Stimulated activated memory B cell treated with anti-CD40 and anti-IgM and Interleukin-4, amounts not matched to agents 10 μg/mL and 1 μg/mL and 100 μg/mL, for 72 hours (primary cell): ENCODE data around the gene NDUFA8.

ENCODE experiments used
- ATAC-seq: fragments of 150-1000 bp; cut with Tn5 transposase; 2 replicates; pipeline ENCODE4 v1.10.0; 2021
- H3K27ac Mint-ChIP-seq: one replicate; pipeline ENCODE4 v1.8.0; 2022; ENCODE audit warnings: mild to moderate bottlenecking, mixed read lengths
- H3K27me3 Mint-ChIP-seq: one replicate; pipeline ENCODE4 v1.8.0; 2022; ENCODE audit warnings: mixed read lengths
- H3K36me3 Mint-ChIP-seq: one replicate; pipeline ENCODE4 v1.8.0; 2022; ENCODE audit warnings: mixed read lengths
- H3K4me1 Mint-ChIP-seq: one replicate; pipeline ENCODE4 v1.8.0; 2022; ENCODE audit warnings: mixed read lengths
- H3K4me3 Mint-ChIP-seq: one replicate; pipeline ENCODE4 v1.8.0; 2022; ENCODE audit warnings: mild to moderate bottlenecking, moderate library complexity, mixed read lengths
- H3K9me3 Mint-ChIP-seq: one replicate; pipeline ENCODE4 v1.8.0; 2022; ENCODE audit warnings: mixed read lengths

The NDUFA8 gene

DNA sequence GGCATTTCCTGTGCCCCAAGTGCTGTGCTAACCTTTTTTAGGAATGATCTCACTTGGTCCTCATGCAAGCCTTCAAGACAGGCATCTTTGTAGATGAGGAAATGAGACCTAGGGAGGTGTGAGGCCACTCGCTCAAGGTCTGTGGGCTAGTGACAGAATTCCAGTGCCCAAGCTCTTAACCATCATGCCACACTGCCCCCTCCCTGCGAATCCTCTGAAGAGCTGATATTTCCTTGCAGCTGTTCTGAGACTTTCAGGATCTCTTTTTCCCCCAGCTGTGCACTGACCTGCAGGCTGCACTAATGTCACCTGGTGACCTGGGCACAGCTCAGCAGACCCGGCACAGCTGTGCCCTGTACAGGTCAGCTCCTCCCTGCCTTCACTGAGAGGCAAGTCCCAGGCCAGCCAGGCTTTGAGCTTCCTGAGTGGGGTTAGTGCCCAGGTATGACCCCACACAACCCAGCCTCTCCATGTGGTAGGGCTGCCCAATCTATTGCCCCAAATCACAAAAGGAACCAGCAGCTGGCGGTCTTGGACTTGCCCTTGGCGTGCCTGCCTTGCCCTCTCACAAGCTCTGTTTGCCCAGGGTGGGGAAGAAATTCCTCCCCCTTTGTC, 32.8 kb upstream of the NDUFA8 start:
- Mint-ChIP-seq H3K36me3 (no peaks in the 10 kb centered on the region), H3K4me1 (no peaks in the 10 kb centered on the region), H3K9me3 (no peaks in the 10 kb centered on the region), H3K27me3 (peaks cover 10% of the 10 kb centered on the region), H3K4me3 (no peak overlapping the region), H3K27ac (no peak overlapping the region)
- ATAC-seq: no peak

DNA sequence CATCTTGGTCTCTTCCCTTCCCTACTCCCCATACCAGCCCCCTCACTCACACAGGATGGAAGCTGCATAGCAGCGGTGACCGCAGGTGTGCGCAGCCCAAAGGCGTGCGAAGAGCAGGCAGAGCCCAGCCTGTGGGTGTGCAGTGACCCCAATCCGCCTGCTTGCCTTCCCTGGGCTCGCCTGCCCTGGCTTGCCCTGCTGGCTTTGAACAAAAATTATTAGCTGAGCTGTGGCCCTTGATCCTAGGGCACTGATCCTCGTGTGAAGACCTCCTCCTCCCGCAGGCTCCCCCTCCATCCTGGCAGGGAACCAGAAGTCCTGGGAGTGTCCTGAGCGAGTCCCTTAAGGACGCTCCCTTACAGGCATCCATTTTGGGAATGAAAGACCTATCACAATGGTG, 32.0 kb upstream of the NDUFA8 start:
- Mint-ChIP-seq H3K4me3 (no peak overlapping the region), H3K27me3 (peaks cover 3% of the 10 kb centered on the region), H3K36me3 (no peaks in the 10 kb centered on the region), H3K9me3 (no peaks in the 10 kb centered on the region), H3K27ac (no peak overlapping the region), H3K4me1 (no peaks in the 10 kb centered on the region)
- no peak for ATAC-seq

DNA sequence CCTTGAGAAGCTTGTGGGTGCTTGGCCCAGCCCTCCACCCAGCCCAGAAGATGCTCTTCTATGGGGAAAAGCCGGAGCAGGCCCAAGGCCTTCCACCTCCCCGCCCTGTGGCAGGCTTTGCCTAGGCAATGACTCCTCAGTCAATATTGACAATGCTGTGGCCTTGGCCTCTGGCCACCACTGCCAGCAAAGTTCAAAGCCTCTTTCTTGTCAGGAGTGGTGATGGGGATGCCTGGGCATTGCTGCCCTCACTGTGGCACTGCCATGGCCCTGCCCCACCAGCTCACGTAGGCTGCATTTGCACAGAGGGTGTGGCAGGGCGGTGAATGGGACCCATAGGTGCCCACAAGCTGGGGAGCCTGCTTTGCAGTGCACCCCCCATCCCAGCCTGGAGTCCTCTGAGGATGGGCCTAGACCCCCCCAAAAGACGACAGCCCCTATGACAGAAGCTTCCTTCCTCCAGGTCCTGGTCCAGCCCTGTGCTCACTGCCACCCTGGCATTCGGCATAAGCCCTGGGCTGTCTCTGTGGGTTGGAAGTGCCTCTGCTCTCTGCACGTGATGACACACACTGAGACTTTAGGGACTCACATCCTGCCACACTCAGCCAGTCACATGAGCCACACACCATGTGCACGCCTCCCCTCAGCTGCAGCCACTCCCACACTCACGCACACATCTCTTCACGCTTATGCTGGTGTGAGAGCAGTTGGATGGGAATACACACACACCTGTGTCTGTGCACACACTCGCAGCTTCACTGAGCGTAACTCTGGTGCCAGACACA, 31.2 kb upstream of the NDUFA8 start:
- no peaks in the 10 kb centered on the region for H3K9me3 Mint-ChIP-seq
- no peaks in the 10 kb centered on the region for H3K4me1 Mint-ChIP-seq
- no peak for ATAC-seq
- H3K4me3 Mint-ChIP-seq: no peak overlapping the region
- no peaks in the 10 kb centered on the region for H3K27me3 Mint-ChIP-seq
- no peaks in the 10 kb centered on the region for H3K36me3 Mint-ChIP-seq
- H3K27ac Mint-ChIP-seq: no peak overlapping the region

DNA sequence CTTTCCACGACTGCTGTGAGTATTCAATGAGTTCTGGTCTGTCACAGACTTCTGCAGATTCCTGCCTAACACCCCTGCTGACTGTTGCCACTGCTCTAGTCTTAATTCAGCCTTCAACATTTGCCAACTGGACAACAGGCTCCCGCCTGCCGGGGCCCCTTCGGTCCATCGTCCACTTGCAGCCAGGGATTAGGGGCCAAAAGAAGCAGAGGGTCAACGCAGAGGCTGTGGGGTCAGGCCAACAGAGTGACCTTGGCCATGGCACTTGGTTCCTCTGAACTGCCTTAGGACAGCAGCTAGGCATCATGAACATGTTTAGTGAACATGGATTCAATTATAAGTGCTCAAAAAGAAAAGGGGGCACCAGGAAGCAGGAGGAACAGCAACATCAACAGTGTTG, 28.8 kb upstream of the NDUFA8 start:
- H3K27ac Mint-ChIP-seq: no peak overlapping the region
- no peaks in the 10 kb centered on the region for H3K36me3 Mint-ChIP-seq
- no peak for ATAC-seq
- peaks cover 3% of the 10 kb centered on the region for H3K27me3 Mint-ChIP-seq
- no peaks in the 10 kb centered on the region for H3K9me3 Mint-ChIP-seq
- H3K4me1 Mint-ChIP-seq: no peaks in the 10 kb centered on the region
- H3K4me3 Mint-ChIP-seq: no peak overlapping the region

DNA sequence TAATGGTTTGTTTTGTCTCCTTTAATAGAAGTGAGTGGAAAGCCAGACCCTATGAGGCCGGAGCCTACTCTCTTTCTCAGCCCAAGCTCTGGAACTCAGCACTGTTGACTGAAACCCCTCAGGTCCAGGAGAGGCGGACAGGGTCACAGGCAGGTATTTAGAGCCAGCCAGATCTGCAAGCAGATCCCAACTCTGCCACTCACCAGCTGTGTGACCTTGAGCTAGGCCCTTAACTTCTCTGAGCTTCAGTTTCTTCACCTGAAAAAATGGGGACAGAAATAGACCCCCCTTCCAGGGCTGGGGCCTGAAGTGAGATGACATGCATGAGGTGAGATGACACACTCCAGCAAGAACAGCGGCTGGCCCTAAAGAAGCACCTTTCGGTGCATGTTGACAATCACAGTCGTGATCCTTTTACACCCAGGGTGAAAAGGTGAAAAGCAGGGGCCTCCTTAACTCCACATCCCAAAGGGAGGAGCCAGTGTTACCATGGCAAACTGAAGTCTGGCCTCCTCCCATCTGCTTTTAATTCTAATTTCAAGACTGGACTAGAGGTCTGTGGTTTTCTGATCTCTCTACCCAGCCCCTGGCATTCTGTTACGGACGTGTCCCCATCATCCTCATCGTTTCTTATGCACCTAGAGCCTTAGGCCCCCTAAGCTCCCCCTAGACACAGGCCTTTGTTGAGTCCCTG, 27.3 kb upstream of the NDUFA8 start:
- Mint-ChIP-seq H3K4me3 (no peak overlapping the region), H3K9me3 (no peaks in the 10 kb centered on the region), H3K4me1 (no peaks in the 10 kb centered on the region), H3K27me3 (peaks cover 10% of the 10 kb centered on the region), H3K36me3 (no peaks in the 10 kb centered on the region), H3K27ac (no peak overlapping the region)
- no peak for ATAC-seq

DNA sequence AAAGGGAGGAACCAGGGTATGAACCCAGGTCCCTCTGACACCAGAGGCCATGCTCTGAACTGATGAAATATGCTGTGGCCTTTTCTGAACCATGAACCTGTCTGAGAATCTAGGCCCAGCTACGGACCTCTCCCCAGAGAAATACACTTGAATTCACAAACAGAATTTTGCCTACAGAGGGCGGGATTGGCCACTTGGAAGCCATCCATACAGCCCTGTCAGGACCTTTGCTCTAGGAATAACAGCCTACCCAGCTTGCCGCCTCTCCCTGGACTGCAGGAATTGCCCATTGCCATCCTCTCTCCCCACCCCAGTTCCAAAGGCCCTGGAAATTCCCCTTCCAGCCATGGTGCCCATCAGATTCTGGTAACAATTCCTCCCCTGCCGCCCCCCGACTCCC, 26.7 kb upstream of the NDUFA8 start:
- H3K9me3 Mint-ChIP-seq: no peaks in the 10 kb centered on the region
- ATAC-seq: no peak
- H3K4me1 Mint-ChIP-seq: no peaks in the 10 kb centered on the region
- no peak overlapping the region for H3K27ac Mint-ChIP-seq
- H3K27me3 Mint-ChIP-seq: peaks cover 17% of the 10 kb centered on the region
- no peak overlapping the region for H3K4me3 Mint-ChIP-seq
- no peaks in the 10 kb centered on the region for H3K36me3 Mint-ChIP-seq

DNA sequence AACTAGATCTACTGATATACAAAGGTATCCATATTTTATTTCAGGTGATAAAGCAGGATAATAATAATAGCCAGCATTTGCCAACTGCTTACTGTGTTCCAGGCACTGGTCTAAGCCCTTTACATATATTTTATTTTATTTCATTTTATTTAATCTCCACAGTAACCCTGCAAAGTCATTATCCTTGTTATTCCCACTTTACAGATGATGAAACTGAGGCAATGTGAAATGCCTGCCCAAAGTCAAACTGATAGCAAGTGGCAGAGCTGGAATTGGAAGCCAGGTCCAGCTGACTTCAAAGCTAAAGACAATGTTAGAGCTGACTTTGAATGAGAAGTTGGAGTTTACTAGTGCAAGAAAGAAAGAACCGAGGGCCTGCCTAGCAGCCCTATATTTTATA, 25.0 kb upstream of the NDUFA8 start:
- no peak overlapping the region for H3K4me3 Mint-ChIP-seq
- no peaks in the 10 kb centered on the region for H3K9me3 Mint-ChIP-seq
- H3K27ac Mint-ChIP-seq: no peak overlapping the region
- H3K27me3 Mint-ChIP-seq: peaks cover 26% of the 10 kb centered on the region
- no peak for ATAC-seq
- no peaks in the 10 kb centered on the region for H3K36me3 Mint-ChIP-seq
- no peaks in the 10 kb centered on the region for H3K4me1 Mint-ChIP-seq

DNA sequence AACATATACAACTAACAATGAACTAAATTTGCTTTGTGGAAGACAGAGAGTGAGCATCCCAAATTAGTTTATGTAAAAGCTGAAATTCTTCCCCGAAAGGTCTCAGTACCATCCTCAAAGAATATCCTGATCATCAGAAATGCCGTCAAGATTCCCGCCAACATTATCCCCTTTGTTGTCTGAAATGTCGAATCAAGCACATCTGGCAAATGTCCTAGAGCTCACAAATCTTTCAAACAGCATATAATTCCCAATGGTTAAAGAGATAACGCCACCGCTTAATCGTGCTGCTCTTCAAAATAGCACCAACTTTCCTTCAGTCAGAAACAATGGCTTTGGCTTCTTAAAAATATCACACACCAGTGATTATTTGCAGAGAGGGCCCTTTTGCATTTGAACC, 23.9 kb upstream of the NDUFA8 start:
- Mint-ChIP-seq H3K9me3 (no peaks in the 10 kb centered on the region), H3K4me3 (no peak overlapping the region), H3K4me1 (no peaks in the 10 kb centered on the region), H3K27ac (no peak overlapping the region), H3K36me3 (no peaks in the 10 kb centered on the region), H3K27me3 (peaks cover 26% of the 10 kb centered on the region)
- no peak for ATAC-seq

DNA sequence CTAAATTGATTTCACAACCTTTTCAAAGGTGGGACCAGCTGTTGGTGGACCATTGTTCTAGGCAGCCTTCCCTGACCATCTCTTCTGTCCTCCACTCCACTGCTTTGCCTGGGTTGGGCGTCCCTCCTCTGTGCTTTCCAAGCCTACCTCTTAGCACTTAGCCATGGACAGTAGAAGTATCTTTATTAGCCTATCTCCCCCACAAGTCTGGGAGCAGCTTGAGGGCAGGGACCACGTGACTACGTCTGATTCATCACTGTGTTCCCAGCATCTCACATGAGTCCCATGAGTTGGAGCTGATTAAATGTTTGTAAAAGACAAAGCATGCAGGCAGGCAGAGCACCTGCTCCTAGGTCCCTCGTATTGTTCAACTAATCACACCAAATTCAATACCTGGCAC, 21.1 kb upstream of the NDUFA8 start:
- Mint-ChIP-seq H3K9me3 (no peaks in the 10 kb centered on the region), H3K27ac (no peak overlapping the region), H3K27me3 (peaks cover 36% of the 10 kb centered on the region), H3K36me3 (no peaks in the 10 kb centered on the region), H3K4me1 (no peaks in the 10 kb centered on the region), H3K4me3 (no peak overlapping the region)
- ATAC-seq: no peak

DNA sequence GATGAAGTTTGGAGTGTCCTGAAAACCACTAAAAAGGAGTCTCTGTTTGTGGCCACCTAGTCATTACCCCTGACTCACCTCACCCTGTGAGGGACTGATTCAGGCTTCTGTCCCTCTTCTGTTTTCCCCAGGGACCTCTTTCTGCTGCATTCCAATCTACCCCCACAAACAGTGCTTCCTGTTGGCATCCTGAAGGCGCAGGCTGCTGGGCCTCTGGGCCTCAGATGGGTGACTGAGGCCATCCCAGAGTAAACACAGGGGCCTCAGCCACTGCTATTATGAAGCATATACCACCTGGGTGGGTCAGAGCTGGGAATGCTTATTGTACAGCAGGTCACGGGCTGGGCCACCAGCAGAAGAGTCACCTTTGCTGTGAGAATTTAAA, 20.1 kb upstream of the NDUFA8 start:
- H3K4me3 Mint-ChIP-seq: no peak overlapping the region
- no peak for ATAC-seq
- no peak overlapping the region for H3K27ac Mint-ChIP-seq
- H3K4me1 Mint-ChIP-seq: no peaks in the 10 kb centered on the region
- no peaks in the 10 kb centered on the region for H3K9me3 Mint-ChIP-seq
- peaks cover 43% of the 10 kb centered on the region for H3K27me3 Mint-ChIP-seq
- no peaks in the 10 kb centered on the region for H3K36me3 Mint-ChIP-seq

DNA sequence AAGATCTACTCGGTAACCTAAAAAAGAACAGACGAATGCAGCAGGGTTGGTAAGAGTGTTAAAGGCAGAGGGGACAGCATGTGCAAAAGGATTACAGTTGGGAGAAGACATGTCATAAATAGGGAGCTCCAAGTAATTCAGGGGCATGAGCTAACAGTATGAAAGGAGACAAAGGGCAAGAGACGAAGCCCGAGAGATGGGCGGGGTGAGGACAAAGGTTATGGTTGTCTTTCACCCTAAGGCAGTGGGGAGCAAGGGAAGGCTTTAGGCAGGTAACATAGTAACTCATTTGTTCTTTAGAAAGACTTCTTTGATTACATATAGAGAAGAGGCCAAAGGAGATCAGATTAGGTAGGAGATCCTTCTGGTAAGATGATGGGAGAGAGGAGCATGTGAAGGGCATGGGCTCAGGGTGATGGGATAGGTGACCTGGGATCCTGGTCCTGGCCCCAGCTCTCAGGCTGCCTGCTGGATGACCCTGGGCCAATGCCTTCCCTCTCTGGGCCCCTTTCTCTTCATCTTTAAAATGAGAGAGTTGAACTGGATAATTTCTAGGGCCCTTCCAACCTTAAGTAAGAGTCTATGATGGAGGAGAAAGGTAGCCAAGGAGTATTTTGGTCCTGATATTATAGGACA, 19.6 kb upstream of the NDUFA8 start:
- no peak overlapping the region for H3K27ac Mint-ChIP-seq
- no peaks in the 10 kb centered on the region for H3K36me3 Mint-ChIP-seq
- H3K4me1 Mint-ChIP-seq: no peaks in the 10 kb centered on the region
- no peaks in the 10 kb centered on the region for H3K9me3 Mint-ChIP-seq
- no peak overlapping the region for H3K4me3 Mint-ChIP-seq
- H3K27me3 Mint-ChIP-seq: peaks cover 48% of the 10 kb centered on the region
- no peak for ATAC-seq

DNA sequence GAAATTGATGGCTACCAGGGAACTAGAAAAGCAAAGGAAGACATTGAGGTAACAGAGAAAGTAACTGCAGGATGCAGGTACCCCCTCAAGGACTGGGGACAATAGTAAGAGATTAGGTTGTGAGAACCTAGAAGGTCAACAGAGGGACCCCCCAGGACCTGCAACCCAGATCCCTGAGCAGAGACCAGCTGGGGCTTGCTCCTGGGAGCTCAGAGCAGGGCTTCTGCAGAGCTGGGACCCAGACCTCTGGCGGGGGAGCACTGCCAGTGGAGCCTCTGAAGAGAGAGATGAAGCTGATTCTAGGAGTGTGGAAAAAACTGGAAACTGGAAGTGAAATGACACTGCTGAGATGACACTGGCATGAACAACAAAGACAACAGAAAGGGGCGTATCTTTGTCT, 17.3 kb upstream of the NDUFA8 start:
- Mint-ChIP-seq H3K9me3 (no peaks in the 10 kb centered on the region), H3K36me3 (no peaks in the 10 kb centered on the region), H3K27ac (no peak overlapping the region), H3K27me3 (peaks cover 60% of the 10 kb centered on the region), H3K4me1 (no peaks in the 10 kb centered on the region), H3K4me3 (no peak overlapping the region)
- ATAC-seq: no peak

DNA sequence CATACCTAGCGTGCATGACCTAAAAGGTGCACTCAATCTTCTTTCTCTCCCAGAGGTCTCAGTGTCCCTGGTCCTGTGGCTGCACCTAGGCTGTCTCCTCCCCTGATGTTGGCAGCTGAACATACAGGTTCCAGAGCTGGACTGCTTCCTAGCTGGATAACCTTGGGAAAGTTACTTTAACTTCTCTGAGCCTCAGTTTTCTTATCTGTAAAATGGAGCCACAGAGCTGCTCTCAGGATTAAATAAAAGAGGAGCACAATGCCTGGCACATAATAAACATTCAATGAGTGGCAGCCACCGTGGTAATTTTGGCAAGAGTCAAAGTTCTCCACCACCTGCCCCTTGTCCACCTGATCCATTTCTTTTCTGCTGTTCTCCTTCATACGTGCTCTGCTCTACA, 14.1 kb upstream of the NDUFA8 start:
- peaks cover 55% of the 10 kb centered on the region for H3K27me3 Mint-ChIP-seq
- H3K27ac Mint-ChIP-seq: no peak overlapping the region
- H3K36me3 Mint-ChIP-seq: no peaks in the 10 kb centered on the region
- H3K4me1 Mint-ChIP-seq: no peaks in the 10 kb centered on the region
- no peaks in the 10 kb centered on the region for H3K9me3 Mint-ChIP-seq
- ATAC-seq: no peak
- H3K4me3 Mint-ChIP-seq: no peak overlapping the region

DNA sequence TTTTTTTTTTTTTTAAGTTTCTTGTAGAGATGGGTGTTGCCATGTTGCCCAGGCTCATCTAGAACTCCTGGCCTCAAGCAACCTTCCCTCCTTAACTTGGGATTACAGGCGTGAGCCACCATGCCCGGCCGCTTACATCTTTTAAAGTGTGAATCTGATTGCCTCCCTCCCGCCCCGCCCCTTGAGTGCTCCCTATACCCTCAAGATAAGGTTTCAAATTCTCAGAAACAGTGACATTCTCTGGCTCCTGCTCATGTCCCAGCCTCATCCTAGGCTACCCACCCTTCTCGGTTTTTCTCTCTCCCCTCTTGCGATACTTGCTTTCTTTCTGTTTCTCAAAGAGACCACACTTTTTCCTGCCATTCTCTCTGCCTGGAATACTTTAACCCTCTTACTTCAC, 12.6 kb upstream of the NDUFA8 start:
- no peaks in the 10 kb centered on the region for H3K36me3 Mint-ChIP-seq
- peaks cover 66% of the 10 kb centered on the region for H3K27me3 Mint-ChIP-seq
- H3K27ac Mint-ChIP-seq: no peak overlapping the region
- no peaks in the 10 kb centered on the region for H3K4me1 Mint-ChIP-seq
- no peak for ATAC-seq
- H3K4me3 Mint-ChIP-seq: no peak overlapping the region
- peaks cover 2% of the 10 kb centered on the region for H3K9me3 Mint-ChIP-seq

DNA sequence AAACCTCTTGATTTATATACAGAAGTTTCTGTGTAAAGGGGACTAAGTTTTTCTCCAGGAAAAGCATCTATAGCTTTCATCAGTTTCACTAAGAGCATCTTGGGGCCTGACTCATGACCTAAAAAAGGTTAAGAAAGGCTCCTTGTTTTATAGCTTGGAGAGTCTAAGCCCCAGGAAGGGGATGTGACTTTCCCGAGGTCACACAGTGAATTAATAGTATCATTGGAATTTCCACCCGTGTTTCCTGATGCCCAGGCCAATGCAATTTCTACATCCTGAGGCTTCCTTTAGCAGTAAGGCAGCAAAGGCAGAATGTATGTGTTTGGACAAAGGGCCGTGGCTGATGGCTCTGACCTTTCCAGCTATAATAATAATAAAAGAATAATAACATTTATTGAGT, 8.8 kb upstream of the NDUFA8 start:
- H3K27ac Mint-ChIP-seq: no peak overlapping the region
- peaks cover 2% of the 10 kb centered on the region for H3K9me3 Mint-ChIP-seq
- H3K4me1 Mint-ChIP-seq: no peaks in the 10 kb centered on the region
- no peak overlapping the region for H3K4me3 Mint-ChIP-seq
- H3K27me3 Mint-ChIP-seq: peaks cover 53% of the 10 kb centered on the region
- no peaks in the 10 kb centered on the region for H3K36me3 Mint-ChIP-seq
- ATAC-seq: no peak
